LHCN-M2 (cell line): ENCODE measurements around the gene FANCG. TPM values are rescaled to one million over a fixed set of nuclear protein-coding genes. Genes with fewer than 3 reads are reported as not detected.

Experiments used
- DNase-seq: peaks from one replicate; pipeline ENCODE4 v3.0.0-alpha.2; 2012; ENCODE audit warnings: low read depth
- total RNA-seq: library from RNA; depleted of rRNA; stranded (reverse); fragments of >200 nt; gene quantifications from 2 replicates; pipeline ENCODE4 v1.2.3, GENCODE V29; 2014

Gene FANCG
- total RNA-seq, 1 experiment from 2014 or later = 54.2 TPM

DNA sequence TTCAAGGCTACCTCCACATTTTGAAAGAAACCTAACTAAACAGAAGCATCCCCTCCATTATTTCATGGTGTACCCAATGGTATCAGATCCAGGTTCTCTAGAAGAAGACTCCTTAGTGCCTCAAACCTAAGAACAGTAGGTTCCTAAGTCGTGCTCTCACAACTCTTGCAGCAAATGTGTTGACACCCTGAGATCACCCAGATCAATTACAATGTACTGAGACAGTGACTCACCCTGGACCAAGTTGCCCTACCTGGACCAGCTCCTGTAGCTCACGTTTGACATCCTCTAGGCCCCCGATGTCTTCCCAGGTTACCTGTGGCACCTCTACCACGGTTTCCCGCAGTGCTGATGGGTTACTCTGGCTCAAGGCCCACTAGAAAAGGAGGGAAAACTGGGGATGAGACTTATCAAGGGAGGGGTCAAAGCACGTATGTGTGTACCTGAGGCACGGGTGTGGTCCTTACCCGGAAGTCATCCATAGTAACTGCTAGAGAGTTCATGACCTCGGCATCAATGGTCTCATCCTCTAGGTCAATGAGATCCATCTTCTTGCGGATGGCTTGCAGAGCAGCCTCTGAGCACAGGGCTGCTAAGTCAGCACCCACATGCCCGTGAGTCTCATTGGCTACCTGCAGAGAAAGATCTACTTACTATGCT lies 19.1 kb downstream of the FANCG start:
- no peak for DNase-seq

DNA sequence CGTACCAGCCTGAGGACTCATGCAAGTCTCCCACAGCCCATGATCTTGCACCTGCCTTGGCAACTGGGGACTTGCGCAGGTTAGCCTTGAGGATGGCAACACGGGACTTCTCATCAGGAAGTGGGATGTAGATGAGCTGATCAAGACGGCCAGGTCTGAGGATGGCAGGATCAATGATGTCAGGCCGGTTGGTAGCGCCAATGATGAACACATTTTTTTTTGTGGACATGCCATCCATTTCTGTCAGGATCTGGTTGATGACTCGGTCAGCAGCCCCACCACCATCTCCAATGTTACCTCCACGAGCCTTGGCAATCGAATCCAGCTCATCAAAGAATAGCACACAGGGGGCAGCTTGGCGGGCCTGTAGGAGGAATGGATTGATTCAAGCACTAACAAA lies 20.3 kb downstream of the FANCG start:
- DNase-seq = no peak

DNA sequence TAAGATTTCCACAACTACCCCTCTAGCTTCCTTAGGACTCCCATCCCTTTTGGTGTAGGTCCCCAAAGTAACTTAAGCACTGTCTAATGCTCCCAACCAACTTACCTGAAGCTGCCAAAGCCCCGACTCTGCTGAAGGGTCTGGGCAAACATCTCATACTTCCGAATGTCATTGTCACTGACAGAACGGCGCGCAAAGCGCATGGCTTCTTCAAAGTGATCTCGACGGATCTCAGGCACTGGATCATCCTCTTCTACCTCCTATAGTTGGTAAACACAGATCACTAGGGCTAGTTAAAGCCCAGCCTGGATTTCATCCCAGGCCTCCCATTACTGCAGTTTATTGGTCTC lies 22.5 kb downstream of the FANCG start:
- no peak for DNase-seq

DNA sequence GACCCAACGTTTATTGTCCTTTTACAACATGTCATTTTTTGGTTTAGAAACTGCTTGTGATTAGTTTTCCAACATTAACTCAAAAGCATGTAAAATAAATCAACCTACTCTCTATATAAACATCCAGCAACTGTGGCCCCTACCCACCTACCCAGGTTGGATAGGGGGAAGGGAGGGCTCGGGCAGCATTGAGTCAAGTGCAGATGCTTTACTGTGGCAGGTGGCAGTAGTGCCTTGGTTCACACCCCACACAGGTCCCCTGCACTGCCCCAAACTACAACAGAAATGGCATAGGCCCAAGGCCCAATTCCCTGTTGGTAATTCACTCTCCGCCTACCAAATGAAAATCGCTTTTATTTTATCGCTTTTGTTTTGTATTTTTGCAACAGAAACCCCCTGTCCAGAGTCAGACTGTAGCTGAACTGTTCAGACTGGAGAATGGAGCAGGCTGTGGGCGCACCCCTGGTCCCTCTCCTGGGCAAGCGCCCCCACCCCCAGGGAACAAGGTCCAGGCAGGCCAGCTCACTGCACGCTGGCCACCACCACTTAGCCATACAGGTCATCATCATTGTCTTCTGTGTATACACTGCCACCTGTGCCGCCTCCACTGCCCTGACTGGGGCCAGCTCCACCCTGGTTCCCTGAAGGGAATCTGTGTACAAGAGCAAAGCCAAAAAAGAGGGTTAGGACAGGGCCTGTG lies 23.0 kb downstream of the FANCG start:
- no peak for DNase-seq

DNA sequence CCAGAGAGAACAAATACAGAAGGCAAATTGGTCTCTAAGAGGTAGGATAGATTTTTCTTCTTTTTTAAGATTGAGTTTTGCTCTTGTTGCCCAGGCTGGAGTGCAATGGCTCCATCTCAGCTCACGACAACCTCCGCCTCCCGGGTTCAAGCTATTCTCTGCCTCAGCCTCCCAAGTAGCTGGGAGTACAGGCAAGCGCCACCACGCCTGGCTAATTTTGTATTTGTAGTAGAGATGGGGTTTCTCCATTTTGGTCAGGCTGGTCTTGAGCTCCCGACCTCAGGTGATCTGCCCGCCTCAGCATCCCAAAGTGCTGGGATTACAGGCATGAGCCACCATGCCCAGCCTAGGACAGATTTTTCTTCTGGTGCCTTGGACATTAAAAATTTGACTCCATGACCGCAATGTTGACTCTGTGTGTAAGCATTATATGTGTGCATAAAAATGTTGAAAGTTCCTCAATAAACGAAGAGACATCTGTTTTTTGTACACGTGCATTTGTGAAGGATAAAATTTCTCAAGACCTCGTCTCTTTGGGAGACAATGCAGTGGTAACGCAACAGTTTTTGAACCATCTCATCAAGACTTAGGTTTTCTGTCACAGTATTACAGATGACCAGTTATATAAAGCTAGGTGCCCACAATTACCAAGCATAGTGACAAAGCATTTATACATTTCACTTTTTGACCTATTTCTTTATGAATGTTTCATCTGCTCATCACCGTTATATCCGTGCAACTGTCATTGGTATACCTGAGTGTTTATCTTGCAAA lies 24.7 kb downstream of the FANCG start:
- DNase-seq = no peak

DNA sequence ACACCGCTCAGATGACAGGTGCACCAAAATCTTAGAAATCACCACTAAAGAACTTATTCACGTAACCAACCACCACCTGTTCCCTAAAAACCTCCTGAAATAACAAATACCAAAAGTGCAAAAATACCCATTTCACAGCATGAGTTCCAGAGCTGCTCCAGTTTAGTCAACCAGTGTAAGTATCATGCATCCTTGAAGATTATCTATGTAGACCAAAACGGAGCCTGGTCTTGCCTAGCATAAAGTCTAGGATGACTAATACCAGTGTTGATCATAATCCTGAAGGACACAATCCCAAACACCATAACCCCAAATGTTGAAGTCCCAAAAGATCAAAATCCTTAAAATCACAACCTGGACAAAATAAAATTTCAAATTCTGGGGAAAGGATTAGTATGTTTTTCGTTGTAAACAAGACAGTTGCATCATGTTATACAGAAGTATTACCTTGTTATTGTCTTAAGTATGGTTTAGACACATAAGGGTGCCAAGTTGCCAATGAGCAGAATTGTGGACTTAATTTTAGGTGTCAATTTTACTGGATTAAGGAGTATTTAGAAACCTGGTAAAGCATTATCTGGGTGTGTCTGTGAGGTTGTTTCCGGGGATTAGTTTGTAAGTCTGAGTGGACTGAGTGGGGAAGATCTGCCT lies 25.4 kb downstream of the FANCG start:
- no peak for DNase-seq

DNA sequence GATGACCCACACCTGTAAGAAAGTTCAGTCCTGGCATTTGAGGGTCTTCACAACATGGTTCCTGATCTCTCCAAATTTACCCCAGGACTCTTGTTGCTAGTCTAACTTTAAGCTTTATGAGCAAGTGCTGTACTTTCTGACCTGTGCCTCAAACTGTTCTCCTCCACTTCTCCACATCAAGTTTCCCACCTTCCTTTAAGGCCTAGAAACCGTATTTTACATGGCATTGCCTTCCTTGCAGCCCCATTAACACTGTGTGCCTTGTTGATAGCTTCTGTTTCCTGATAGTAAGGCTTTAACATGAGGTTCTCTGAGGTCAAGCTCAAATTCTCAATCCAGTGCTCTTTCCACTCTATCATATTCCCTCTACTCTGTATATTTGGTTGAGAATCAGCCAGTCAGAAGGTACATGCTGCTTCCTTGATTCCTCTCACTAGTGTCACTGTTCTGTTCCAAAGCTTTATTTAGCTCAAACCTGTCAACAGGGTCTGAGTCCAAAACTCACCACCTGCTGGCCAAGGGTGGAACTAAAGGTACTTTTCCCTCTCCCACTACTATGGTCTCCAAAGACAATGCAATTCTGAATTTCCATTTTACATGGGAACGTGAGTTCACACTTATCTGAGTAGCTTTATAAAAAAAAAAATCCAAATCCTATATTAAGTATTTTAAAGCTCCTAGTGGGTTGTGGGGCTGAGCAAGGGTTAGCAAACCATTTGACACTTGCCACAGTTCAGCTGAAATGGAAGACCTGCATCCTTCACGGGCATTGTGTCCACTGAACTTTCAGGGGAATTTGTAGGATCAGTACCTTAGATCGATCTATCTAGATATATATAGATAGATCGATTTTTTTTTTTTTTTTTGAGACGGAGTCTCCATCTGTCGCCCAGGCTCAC lies 28.4 kb downstream of the FANCG start:
- peak; percentile 58 for DNase-seq

DNA sequence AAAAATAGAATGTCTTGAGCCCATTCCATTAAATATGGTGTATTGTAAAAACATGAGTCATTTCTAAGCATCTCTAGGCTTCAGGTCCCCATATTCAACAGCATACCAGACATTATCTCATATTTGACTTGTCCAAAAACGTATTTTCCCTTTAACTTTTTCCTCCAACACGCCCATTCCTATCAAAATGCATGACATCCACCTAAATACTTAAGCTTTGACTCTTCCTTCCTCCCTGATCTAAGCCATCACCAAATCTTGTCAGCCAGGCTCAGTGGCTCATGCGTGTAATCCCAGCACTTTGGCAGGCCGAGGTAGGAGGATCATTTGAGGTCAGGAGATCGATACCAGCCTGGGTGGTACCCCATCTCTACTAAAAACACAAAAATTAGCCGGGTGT lies 31.2 kb downstream of the FANCG start:
- DNase-seq = no peak

DNA sequence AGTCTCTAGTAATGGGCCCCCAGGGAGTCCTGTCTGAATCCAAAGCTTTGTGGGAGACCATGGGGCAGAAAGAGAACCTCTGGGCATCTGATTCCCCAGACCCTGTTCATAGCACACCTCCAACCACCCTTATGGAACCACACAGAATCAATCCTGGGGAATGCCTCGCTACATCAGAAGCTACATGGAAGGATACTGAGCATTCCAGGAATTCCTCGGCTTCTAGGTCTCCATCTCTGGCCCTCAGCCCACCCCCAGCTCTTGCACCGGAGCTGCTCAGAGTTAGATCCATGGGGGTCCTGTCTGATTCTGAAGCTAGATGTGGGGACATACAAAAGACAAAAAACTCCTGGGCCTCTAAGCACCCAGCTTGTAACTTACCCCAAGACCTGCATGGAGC lies 35.7 kb downstream of the FANCG start:
- no peak for DNase-seq

DNA sequence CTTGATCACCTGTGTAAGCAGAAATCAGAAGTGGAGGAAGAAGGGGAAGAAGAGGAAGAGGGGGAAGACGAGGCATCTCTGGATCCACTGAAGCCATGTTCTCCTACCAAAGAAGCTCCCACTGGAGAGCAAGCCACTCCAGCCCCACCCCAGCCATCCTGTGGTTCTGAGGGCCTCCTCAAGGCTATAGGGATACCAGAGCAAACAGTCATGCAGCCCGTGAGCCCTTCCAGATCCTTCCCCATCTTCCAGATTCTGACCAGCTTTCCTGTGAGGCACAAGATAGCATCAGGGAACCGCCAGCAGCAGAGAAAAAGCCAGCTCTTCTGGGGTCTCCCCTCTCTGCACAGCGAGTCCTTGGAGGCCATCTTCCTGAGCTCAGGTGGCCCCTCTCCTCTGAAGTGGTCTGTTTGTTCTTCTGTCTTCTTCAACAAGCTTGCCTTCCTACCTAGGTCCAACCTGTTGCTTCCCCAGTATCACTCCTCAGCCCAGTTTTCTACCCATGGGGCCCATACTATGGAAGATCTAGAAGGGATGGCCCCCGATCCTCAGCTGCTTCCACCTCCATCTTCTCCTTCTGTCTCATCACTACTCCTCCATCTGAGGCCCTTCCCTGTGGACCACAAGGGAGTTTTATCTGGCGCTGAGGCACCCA lies 36.7 kb downstream of the FANCG start:
- DNase-seq = no peak

DNA sequence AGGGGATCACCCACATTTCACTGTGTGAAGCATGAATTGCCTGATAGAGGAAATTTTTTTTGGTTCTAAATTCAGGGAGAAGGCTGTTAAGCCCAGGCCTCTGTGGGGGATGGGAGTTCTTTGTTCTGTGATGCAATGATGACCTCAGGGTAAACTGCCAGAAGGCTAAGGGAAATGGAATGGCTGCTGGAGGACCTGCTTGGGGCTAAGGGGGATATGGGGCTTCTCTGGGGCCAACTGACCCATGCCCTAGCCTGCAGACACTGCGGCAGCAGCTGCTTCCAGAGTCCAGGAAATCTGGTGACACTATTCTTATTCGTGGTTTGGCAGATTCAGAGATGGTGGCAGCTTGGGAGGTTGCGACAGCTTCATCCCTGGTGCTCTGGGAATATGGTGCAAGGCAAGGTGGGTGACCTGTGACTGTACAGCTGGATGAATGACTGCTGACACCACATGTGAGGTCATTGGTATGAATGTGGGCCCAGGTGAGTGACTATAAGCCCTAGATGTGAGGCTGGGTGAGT lies 37.6 kb downstream of the FANCG start:
- DNase-seq = peak; percentile 50

DNA sequence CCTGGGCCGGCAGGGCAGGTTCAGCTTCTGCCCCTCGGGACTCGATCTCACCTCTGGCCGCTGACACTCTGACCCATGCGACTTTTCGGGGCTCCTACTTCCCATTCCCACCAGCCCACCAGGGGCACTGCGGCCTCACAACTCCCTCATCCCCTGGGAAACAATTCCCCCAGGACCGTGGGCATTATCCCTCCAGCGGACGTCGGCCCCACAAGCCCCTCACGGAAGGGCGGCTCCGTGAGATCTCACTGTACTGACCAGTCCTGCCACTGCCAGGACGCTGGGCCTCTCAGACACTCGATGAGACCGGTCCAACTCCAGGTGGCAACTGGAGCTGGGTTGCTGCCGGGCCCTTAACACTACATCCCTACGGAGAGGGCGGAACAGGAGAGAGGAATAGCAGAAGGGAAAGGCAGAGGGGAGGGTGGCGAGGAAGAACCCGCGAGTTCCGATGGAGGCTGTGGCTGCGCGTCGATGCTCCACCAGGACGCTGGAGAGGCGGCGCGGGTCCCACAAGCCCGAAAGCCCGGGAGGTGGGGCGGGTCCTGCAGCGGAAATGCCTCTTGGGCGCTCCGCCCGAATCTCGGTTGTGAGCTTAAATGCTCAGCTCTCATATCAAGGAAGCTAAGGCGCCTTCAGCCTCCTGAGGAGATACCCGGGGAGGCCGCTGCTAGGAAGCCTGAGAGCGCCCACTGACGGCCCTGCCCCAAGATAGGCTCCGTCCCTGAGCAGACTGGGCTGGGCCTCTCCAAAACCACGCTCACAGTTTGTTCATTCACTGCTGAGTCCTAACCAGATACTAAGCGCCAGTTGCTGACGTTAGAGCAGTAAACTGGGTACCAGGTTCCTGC lies 43.7 kb downstream of the FANCG start:
- DNase-seq = no peak

DNA sequence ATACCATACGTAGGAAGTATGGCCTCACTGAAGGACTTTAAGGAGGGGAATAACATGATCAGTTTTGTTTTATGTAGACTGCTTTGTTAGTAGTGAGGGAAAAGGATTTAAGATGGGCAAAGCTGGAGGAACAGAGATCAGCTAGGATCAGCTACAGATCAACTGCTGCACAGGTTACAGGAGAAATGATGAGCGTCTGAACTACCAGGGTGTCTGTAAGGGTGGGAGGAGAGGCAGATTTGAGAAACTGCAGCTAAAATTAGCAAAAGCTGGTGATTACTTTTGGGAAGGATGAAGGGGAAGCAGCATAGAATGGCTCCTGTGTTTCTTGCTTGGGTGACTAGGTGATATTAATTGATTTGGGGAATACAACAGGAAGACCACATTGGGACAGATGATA lies 46.6 kb downstream of the FANCG start:
- DNase-seq = no peak

DNA sequence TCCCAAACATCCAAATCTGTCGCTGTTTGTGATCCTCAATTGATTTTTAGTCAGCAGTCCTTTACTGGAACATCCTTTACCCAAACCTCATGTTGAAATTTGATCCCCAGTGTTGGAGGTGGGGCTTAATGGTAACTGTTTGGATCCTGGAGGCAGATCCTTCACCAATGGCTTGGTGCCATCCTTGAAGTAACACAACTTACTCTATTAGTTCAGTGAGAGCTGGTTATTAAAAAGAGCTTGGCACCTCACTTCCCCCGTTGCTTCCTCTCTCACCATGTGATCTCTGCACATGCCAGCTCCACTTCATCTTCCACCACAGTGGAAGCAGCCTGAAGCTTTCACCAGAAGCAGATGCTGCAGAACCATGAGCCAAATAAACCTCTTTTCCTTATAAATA lies 49.9 kb downstream of the FANCG start:
- no peak for DNase-seq

DNA sequence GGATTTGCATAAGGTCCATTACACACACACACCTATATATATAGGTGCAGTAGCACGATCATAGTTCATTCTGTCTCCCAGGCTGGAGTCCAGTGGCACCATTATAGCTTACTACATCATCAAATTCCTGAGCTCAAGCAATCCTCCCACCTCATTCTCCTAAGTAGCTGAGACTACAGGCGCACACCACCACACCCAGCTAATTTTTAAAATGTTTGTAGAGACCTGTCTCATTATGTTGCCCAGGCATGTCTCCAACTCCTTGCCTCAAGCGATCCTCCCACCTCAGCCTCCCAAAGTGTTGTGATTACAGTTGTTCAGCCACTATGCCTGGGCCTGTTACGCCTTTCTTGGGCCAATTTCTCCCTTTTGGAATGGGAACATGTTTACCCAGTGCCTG lies 50.5 kb downstream of the FANCG start:
- DNase-seq = no peak

DNA sequence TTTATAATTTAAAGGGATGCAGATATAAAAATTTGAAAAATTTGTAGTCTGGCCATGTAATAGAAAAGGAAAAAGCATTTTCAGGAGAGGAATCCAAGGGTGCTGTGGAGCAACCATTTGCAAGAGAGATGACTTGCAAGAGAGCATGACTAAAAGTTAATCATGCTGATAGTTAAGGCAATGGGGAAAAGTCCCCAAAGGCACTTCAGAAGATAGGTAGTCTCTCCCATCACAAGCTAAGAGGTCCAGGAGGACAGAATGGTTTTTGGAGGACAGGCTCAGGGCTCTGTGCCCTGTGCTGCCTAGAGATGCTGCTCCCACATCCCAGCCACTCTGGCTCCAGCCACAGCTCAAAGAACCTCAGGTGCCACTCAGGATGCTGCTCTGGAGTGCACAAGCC lies 51.4 kb downstream of the FANCG start:
- DNase-seq = no peak

DNA sequence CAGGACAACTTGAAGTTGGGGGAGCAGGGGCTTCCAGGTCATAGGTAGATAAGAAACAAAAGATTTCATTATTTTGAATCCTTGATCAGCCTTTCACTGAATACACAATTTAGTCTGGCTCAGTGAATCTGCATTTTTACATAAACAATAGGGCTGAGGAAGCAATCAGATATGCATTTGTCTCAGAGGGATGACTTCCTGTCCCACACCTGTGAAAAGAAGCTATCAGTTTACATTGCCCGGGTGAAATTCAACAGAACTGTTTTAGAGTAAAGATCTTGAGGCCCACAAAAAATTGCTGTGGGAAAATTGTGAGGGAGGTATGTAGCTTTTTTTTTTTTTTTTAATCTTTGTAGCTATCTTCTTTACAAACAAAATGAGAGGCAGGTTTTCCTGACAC lies 51.9 kb downstream of the FANCG start:
- peak; percentile 20 for DNase-seq

DNA sequence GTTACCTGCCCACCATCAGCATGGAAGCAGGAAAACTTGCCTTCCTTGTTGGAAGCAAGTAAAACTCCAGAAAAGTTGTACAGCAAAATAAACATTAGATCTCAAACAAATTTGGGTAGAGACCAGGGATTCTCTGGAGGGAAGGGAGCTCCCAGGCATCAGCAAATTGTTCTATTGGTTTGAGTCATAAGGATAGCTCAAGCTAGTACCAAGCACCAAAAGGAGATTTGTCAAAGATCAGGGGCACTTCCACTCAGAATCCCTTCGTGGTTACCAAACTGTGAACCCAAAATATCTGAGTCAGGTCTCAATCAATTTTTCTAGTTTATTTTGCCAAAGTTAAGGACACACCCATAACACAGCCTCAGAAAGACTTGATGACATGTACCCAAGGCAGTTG lies 52.4 kb downstream of the FANCG start:
- DNase-seq = no peak

DNA sequence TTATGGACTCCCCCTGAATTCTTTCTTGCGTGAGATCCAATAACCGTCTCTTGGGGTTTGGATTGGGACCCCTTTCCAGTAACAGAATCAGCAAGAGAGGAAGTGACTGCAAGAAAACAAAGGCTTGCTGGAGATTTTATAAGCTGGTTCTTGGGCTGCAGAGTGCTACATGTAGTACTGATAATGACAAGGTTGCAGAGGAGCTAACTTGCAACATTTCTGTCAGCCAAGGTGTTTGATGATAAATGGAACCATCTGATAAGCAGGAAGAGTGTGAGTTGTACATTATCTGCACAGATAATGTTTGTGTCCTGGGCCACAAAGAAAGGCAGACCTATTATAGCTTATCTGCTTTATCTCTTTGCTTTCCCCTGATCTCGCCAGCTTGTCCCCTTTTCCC lies 53.1 kb downstream of the FANCG start:
- no peak for DNase-seq
